HCEC 1CT (cell line): ENCODE results near the gene ZNF48.
A peak's percentile ranks its signal among the peaks of the same experiment; 100 is the strongest.

Experiments used
- DNase-seq: peaks from one replicate; pipeline ENCODE4 v3.0.0-alpha.2; 2017

ZNF48 gene

GRCh38 chr16:30444231-30445148 lies 49.3 kb downstream of the ZNF48 start:
- no peak for DNase-seq

- DNase-seq: no peak
Measured at GRCh38 chr16:30445149-30445407, 49.9 kb downstream of the ZNF48 start.

DNA sequence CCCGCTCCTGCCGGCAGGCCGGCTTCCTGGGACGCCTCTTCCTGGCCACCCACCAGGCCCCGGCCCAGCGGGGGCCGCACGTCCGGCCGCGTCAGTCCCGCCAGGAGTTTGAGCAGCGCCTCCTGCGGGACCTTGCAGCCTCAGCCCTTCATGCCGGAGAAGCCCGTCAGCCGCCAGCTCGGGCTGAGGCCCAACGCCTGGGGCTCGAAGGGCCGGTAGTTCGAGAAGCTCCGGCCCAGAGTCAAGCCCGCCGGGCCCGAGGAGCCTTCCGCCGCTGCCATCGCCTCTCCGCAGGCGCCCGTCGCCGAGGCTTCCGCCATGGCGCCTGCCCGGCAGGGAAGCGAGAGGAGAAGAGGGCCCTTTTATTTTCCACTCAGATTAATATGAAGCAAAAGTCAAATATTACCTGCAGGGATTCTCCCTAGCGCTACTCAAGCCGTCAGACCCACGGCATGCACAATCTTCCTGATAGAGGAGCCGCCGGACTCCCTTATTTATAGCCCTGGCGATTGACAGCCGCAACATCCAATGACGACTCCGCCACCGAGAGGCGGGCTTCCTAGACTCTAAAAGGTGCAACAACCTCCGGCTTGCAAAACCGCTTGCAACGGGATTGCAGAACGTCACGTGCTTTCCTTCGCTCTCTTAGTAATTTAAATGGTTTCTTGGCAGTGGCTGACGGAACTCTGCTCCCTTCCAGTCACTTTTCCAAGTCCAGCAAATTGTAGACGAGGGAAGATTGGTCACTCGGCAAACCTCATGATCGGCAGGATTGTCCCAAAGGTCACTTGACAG lies 50.4 kb downstream of the ZNF48 start, which contains the start of gene SEPHS2:
Gene SEPHS2, minus strand, starts transcription at position 467 of the 795 bp plus-strand sequence. Its CDS starts 147 bp downstream, at position 320.
- peak; percentile 91 for DNase-seq

- DNase-seq: no peak
Measured at GRCh38 chr16:30446203-30446595, 51.0 kb downstream of the ZNF48 start.

GRCh38 chr16:30447512-30448226 lies 52.4 kb downstream of the ZNF48 start:
- DNase-seq: no peak

GRCh38 chr16:30449116-30449435 lies 53.9 kb downstream of the ZNF48 start:
- no peak for DNase-seq
